Measurements from ENCODE around the gene ADNP. TPM values are rescaled to one million over a fixed set of nuclear protein-coding genes. Genes with fewer than 3 reads are reported as not detected.

Gene ADNP
- polyA plus RNA-seq, 2 donors = 18.3 to 33.5 TPM

GRCh38 chr20:50844430-50845100 is 86.7 kb downstream of the ADNP start:
- Histone ChIP-seq H3K27ac (ENCODE audit: low read depth in 2 of 2, low read length in 1 of 2) (peak overlapping the region; percentile 71 to 72), H3K9me3 (ENCODE audit: control insufficient read depth in 2 of 2, insufficient read depth in 1 of 2, low read depth in 1 of 2, low read length in 1 of 2) (no peaks in the 10 kb centered on the region), H3K36me3 (ENCODE audit: control insufficient read depth in 2 of 2, insufficient read depth in 2 of 2, low read length in 1 of 2) (no peaks in the 10 kb centered on the region), H3K4me3 (ENCODE audit: low read depth in 1 of 2, low read length in 2 of 2) (no peak overlapping the region), H3K4me1 (ENCODE audit: control insufficient read depth in 2 of 2, insufficient read depth in 2 of 2, low read length in 1 of 2) (peaks cover 5 to 33% of the 10 kb centered on the region in 2 donors), H3K27me3 (ENCODE audit: control insufficient read depth in 1 of 2, insufficient read depth in 2 of 2, low read length in 2 of 2) (no peaks in the 10 kb centered on the region)
- WGBS, 2 donors = 50 to 54% methylated on average over 9 of the region's 9 CpGs

GRCh38 chr20:50843331-50844276 is 87.6 kb downstream of the ADNP start:
- 85 to 88% methylated on average over 9 of the region's 9 CpGs for WGBS, 2 donors
- Histone ChIP-seq H3K36me3 (ENCODE audit: control insufficient read depth in 2 of 2, insufficient read depth in 2 of 2, low read length in 1 of 2) (no peaks in the 10 kb centered on the region), H3K9me3 (ENCODE audit: control insufficient read depth in 2 of 2, insufficient read depth in 1 of 2, low read depth in 1 of 2, low read length in 1 of 2) (no peaks in the 10 kb centered on the region), H3K27ac (ENCODE audit: low read depth in 2 of 2, low read length in 1 of 2) (peak overlapping the region; percentile 4 to 72), H3K4me3 (ENCODE audit: low read depth in 1 of 2, low read length in 2 of 2) (no peak overlapping the region), H3K27me3 (ENCODE audit: control insufficient read depth in 1 of 2, insufficient read depth in 2 of 2, low read length in 2 of 2) (no peaks in the 10 kb centered on the region), H3K4me1 (ENCODE audit: control insufficient read depth in 2 of 2, insufficient read depth in 2 of 2, low read length in 1 of 2) (peaks cover 3 to 29% of the 10 kb centered on the region in 2 donors)

DNA sequence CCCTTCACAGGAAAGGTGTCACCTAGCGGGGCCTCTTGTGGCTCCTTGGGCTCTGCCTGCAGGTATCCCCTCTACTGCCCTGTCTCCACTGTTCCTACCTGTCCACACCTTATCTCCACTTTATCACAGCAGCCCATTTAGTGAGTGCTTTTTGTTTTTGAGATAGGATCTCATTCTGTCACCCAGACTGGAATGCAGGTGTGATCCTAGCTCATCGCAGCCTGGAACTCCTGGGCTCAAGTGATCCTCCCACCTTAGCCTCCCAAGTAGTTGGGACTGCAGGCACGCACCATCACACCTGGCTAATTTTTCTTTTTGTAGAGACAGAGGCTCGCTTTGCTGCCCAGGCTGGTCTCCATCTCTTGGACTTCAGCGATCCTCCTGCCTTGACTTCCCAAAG is 88.4 kb downstream of the ADNP start:
- H3K9me3 ChIP-seq (ENCODE audit: control insufficient read depth in 2 of 2, insufficient read depth in 1 of 2, low read depth in 1 of 2, low read length in 1 of 2) = no peaks in the 10 kb centered on the region
- H3K4me3 ChIP-seq (ENCODE audit: low read depth in 1 of 2, low read length in 2 of 2) = no peak overlapping the region
- H3K27ac ChIP-seq (ENCODE audit: low read depth in 2 of 2, low read length in 1 of 2) = no peak overlapping the region
- 92 to 96% methylated on average over 5 of the region's 5 CpGs for WGBS, 2 donors
- H3K4me1 ChIP-seq (ENCODE audit: control insufficient read depth in 2 of 2, insufficient read depth in 2 of 2, low read length in 1 of 2) = peaks cover 3 to 29% of the 10 kb centered on the region in 2 donors
- H3K27me3 ChIP-seq (ENCODE audit: control insufficient read depth in 1 of 2, insufficient read depth in 2 of 2, low read length in 2 of 2) = no peaks in the 10 kb centered on the region
- H3K36me3 ChIP-seq (ENCODE audit: control insufficient read depth in 2 of 2, insufficient read depth in 2 of 2, low read length in 1 of 2) = no peaks in the 10 kb centered on the region

Other genes starting within 250 kb of the ADNP start
- gene RIPOR3, start 239.9 kb downstream of the ADNP start, polyA plus RNA-seq = 1 to 10 TPM; 2.6 to 5.2 TPM
- 1 to 10 TPM; 1.6 to 6.5 TPM for gene PARD6B, start 199.9 kb downstream of the ADNP start, polyA plus RNA-seq
- gene BCAS4, start 136.4 kb downstream of the ADNP start, polyA plus RNA-seq = 1 to 10 TPM; 1.2 to 1.5 TPM
- gene DPM1, start 27.1 kb upstream of the ADNP start, polyA plus RNA-seq = 10 to 100 TPM; 20.7 to 55.8 TPM
- gene MOCS3, start 27.4 kb upstream of the ADNP start, polyA plus RNA-seq = 1 to 10 TPM; 1.3 to 2.8 TPM
- 10 to 100 TPM in 1 of 2 donors, 1 to 10 TPM in 1; 7.6 to 15.3 TPM for gene KCNG1, start 91.7 kb upstream of the ADNP start, polyA plus RNA-seq